ACC112 (cell line): Measurements from ENCODE around the gene C6orf89.
A peak's percentile ranks its signal among the peaks of the same experiment; 100 is the strongest.

ENCODE experiments used
- H2AFZ ChIP-seq: fragments of 200-600 bp; sonication (generic); one replicate; pipeline ENCODE4 v1.6.0; 2017; ENCODE audit warnings: antibody characterized with exemption, low read length; ENCODE audit not compliant: unreplicated experiment
- H3K27ac ChIP-seq: fragments of 200-600 bp; sonication (generic); 2 replicates; pipeline ENCODE4 v1.5.1; 2014; ENCODE audit warnings: low read depth, mild to moderate bottlenecking, antibody characterized with exemption, low read length, moderate library complexity
- H3K27me3 ChIP-seq: fragments of 200-600 bp; sonication (generic); 2 replicates; pipeline ENCODE4 v1.6.1; 2014; ENCODE audit warnings: mild to moderate bottlenecking, antibody characterized with exemption, low read length, moderate library complexity, mixed read lengths; ENCODE audit not compliant: insufficient read depth
- H3K36me3 ChIP-seq: fragments of 200-600 bp; sonication (generic); 2 replicates; pipeline ENCODE4 v1.6.1; 2016; ENCODE audit warnings: mild to moderate bottlenecking, antibody characterized with exemption, low read length, moderate library complexity, mixed read lengths; ENCODE audit not compliant: insufficient read depth
- H3K4me1 ChIP-seq: fragments of 200-600 bp; sonication (generic); one replicate; pipeline ENCODE4 v1.6.1; 2016; ENCODE audit warnings: low read length, mixed read lengths; ENCODE audit not compliant: insufficient read depth, unreplicated experiment, control insufficient read depth
- H3K4me3 ChIP-seq: fragments of 200-600 bp; sonication (generic); 2 replicates; pipeline ENCODE4 v1.5.1; 2014; ENCODE audit warnings: mild to moderate bottlenecking, low read depth, low read length
- H3K79me2 ChIP-seq: fragments of 200-600 bp; sonication (generic); one replicate; pipeline ENCODE4 v1.6.0; 2016; ENCODE audit warnings: low read length; ENCODE audit not compliant: control insufficient read depth, unreplicated experiment, insufficient read depth

Gene C6orf89

GRCh38 chr6:36871686-36872085, 14.1 kb upstream of the C6orf89 start:
- Histone ChIP-seq H3K27ac (no peak overlapping the region), H3K36me3 (peaks cover 6% of the 10 kb centered on the region; the same call in 1 of the 2 replicates), H3K27me3 (no peaks in the 10 kb centered on the region), H3K4me1 (peaks cover 16% of the 10 kb centered on the region), H3K4me3 (no peak overlapping the region), H3K79me2 (peaks cover 35% of the 10 kb centered on the region), H2AFZ (no peak overlapping the region)

- H2AFZ ChIP-seq, result no peak overlapping the region
- peak overlapping the region; percentile 81 for H3K4me3 ChIP-seq
- H3K27me3 ChIP-seq, result no peaks in the 10 kb centered on the region
- peaks cover 25% of the 10 kb centered on the region for H3K79me2 ChIP-seq
- H3K36me3 ChIP-seq, result no peaks in the 10 kb centered on the region
- H3K4me1 ChIP-seq, result peaks cover 16% of the 10 kb centered on the region
- H3K27ac ChIP-seq, result no peak overlapping the region
These were observed 12.6 kb upstream of the C6orf89 start for GRCh38 chr6:36873115-36873514.

- Histone ChIP-seq H2AFZ (peak overlapping the region; percentile 94), H3K4me1 (peaks cover 16% of the 10 kb centered on the region), H3K36me3 (no peaks in the 10 kb centered on the region), H3K79me2 (peaks cover 22% of the 10 kb centered on the region), H3K27me3 (no peaks in the 10 kb centered on the region), H3K4me3 (peak overlapping the region; percentile 81), H3K27ac (peak overlapping the region; percentile 93)
These were observed 11.9 kb upstream of the C6orf89 start for GRCh38 chr6:36873612-36874442.

GRCh38 chr6:36874443-36875249, 11.1 kb upstream of the C6orf89 start, which contains the start of gene PPIL1:
Gene PPIL1, minus strand, starts transcription at chr6:36874803. Its CDS starts 31 bp downstream, at chr6:36874772.
- Histone ChIP-seq H3K27ac (peak within 1 kb of the TSS; percentile 93), H3K36me3 (no peaks in the 10 kb centered on the region), H3K79me2 (peaks cover 19% of the 10 kb centered on the region), H2AFZ (peak within 1 kb of the TSS; percentile 98), H3K27me3 (no peaks in the 10 kb centered on the region), H3K4me3 (peak within 1 kb of the TSS; percentile 81), H3K4me1 (peaks cover 16% of the 10 kb centered on the region)

GRCh38 chr6:36875250-36875633, 10.5 kb upstream of the C6orf89 start:
- Histone ChIP-seq H3K4me3 (peak overlapping the region; percentile 81), H3K27me3 (no peaks in the 10 kb centered on the region), H2AFZ (peak overlapping the region; percentile 98), H3K79me2 (peaks cover 19% of the 10 kb centered on the region), H3K4me1 (peaks cover 16% of the 10 kb centered on the region), H3K27ac (peak overlapping the region; percentile 93), H3K36me3 (no peaks in the 10 kb centered on the region)

- peaks cover 10% of the 10 kb centered on the region for H3K4me1 ChIP-seq
- no peaks in the 10 kb centered on the region for H3K27me3 ChIP-seq
- no peak overlapping the region for H2AFZ ChIP-seq
- H3K79me2 ChIP-seq, result peaks cover 32% of the 10 kb centered on the region
- no peak overlapping the region for H3K27ac ChIP-seq
- H3K4me3 ChIP-seq, result no peak overlapping the region
- H3K36me3 ChIP-seq, result no peaks in the 10 kb centered on the region
These were observed 1.1 kb upstream of the C6orf89 start for GRCh38 chr6:36884610-36885009.

- no peaks in the 10 kb centered on the region for H3K36me3 ChIP-seq
- peaks cover 40% of the 10 kb centered on the region for H3K79me2 ChIP-seq
- H2AFZ ChIP-seq, result no peak overlapping the region
- peaks cover 10% of the 10 kb centered on the region for H3K4me1 ChIP-seq
- no peaks in the 10 kb centered on the region for H3K27me3 ChIP-seq
- no peak overlapping the region for H3K27ac ChIP-seq
- peak overlapping the region; percentile 94 for H3K4me3 ChIP-seq
These were observed 1.3 kb downstream of the C6orf89 start for GRCh38 chr6:36886950-36887618.

- no peak overlapping the region for H3K4me3 ChIP-seq
- H2AFZ ChIP-seq, result no peak overlapping the region
- H3K36me3 ChIP-seq, result no peaks in the 10 kb centered on the region
- no peak overlapping the region for H3K27ac ChIP-seq
- H3K4me1 ChIP-seq, result peaks cover 10% of the 10 kb centered on the region
- H3K27me3 ChIP-seq, result no peaks in the 10 kb centered on the region
- peaks cover 46% of the 10 kb centered on the region for H3K79me2 ChIP-seq
These were observed 2.4 kb downstream of the C6orf89 start for GRCh38 chr6:36888115-36888643.

- no peaks in the 10 kb centered on the region for H3K27me3 ChIP-seq
- peaks cover 46% of the 10 kb centered on the region for H3K79me2 ChIP-seq
- peaks cover 10% of the 10 kb centered on the region for H3K4me1 ChIP-seq
- no peaks in the 10 kb centered on the region for H3K36me3 ChIP-seq
- no peak overlapping the region for H3K27ac ChIP-seq
- no peak overlapping the region for H2AFZ ChIP-seq
- no peak overlapping the region for H3K4me3 ChIP-seq
These were observed 3.1 kb downstream of the C6orf89 start for GRCh38 chr6:36888654-36889481.
